ENCODE measurements around the gene MAP7. TPM values are rescaled to one million over a fixed set of nuclear protein-coding genes. Genes with fewer than 3 reads are reported as not detected.

Gene MAP7
- total and polyA plus RNA-seq, 8 donors = 15.7 to 22.0 (median 17.3) TPM

DNA sequence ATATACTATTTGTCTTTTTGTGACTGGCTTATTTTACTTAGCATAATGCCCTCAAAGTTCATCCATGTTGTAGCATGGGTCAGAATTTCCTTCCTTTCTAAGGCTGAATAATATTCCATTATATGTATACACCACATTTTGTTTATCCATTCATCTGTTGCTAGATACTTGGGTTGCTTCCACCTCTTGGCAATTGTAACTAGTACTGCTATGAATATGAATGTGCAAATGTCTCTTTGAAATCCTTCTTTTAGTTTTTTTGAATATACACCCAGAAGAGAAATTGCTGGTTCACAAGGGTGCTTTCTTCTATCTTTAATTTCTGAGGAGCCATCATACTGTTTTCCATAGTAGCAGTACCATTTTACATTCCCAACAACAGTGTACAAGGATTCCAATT, 21.3 kb upstream of the MAP7 start:
- Histone ChIP-seq H3K36me3 (peaks cover 3 to 54% of the 10 kb centered on the region in 2 donors), H3K27me3 (no peaks in the 10 kb centered on the region)

GRCh38 chr6:136571065-136571464, 20.8 kb upstream of the MAP7 start:
- no peak for ATAC-seq
- Histone ChIP-seq H3K9me3 (peaks cover 0 to 10% of the 10 kb centered on the region in 2 donors), H3K36me3 (peaks cover 3 to 54% of the 10 kb centered on the region in 2 donors), H3K4me1 (no peaks in the 10 kb centered on the region), H3K27ac (no peak overlapping the region), H3K4me3 (no peak overlapping the region), H3K27me3 (no peaks in the 10 kb centered on the region)
- no peak for DNase-seq
- TF ChIP-seq, protein P1, sequence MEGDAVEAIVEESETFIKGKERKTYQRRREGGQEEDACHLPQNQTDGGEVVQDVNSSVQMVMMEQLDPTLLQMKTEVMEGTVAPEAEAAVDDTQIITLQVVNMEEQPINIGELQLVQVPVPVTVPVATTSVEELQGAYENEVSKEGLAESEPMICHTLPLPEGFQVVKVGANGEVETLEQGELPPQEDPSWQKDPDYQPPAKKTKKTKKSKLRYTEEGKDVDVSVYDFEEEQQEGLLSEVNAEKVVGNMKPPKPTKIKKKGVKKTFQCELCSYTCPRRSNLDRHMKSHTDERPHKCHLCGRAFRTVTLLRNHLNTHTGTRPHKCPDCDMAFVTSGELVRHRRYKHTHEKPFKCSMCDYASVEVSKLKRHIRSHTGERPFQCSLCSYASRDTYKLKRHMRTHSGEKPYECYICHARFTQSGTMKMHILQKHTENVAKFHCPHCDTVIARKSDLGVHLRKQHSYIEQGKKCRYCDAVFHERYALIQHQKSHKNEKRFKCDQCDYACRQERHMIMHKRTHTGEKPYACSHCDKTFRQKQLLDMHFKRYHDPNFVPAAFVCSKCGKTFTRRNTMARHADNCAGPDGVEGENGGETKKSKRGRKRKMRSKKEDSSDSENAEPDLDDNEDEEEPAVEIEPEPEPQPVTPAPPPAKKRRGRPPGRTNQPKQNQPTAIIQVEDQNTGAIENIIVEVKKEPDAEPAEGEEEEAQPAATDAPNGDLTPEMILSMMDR (IDR thresholded peaks at IDR 0.05) = no peak
- intact Hi-C loops (cut with DNase I) = no loop called here

More for the DNA sequence above, 21.3 kb upstream of the MAP7 start:
- ATAC-seq (no peak), DNase-seq (no peak)
- Histone ChIP-seq H3K4me1 (no peaks in the 10 kb centered on the region), H3K9me3 (peaks cover 0 to 10% of the 10 kb centered on the region in 2 donors), H3K27ac (no peak overlapping the region), H3K4me3 (no peak overlapping the region)
- TF ChIP-seq, protein P1 (IDR thresholded peaks at IDR 0.05) = no peak
- intact Hi-C loops (cut with DNase I) = no loop called here

GRCh38 chr6:136568129-136568528, 17.9 kb upstream of the MAP7 start:
- TF ChIP-seq, protein P1 (IDR thresholded peaks at IDR 0.05) = no peak
- DNase-seq = no peak
- ATAC-seq = no peak
- H3K9me3 ChIP-seq = peaks cover 0 to 10% of the 10 kb centered on the region in 2 donors
- peaks cover 3 to 48% of the 10 kb centered on the region in 2 donors for H3K36me3 ChIP-seq
- no peak overlapping the region for H3K27ac ChIP-seq
- H3K4me1 ChIP-seq = peaks cover 0 to 3% of the 10 kb centered on the region in 2 donors
- intact Hi-C loops (cut with DNase I) = no loop called here
- no peak overlapping the region for H3K4me3 ChIP-seq
- no peaks in the 10 kb centered on the region for H3K27me3 ChIP-seq

- intact Hi-C loops (cut with DNase I) = no loop called here
- H3K36me3 ChIP-seq = peaks cover 3 to 47% of the 10 kb centered on the region in 2 donors
- peaks cover 0 to 10% of the 10 kb centered on the region in 2 donors for H3K9me3 ChIP-seq
- ATAC-seq (no peak), DNase-seq (no peak)
- H3K27me3 ChIP-seq = no peaks in the 10 kb centered on the region
- no peak overlapping the region for H3K4me3 ChIP-seq
- peaks cover 0 to 3% of the 10 kb centered on the region in 2 donors for H3K4me1 ChIP-seq
- no peak overlapping the region for H3K27ac ChIP-seq
- TF ChIP-seq, protein P1 (IDR thresholded peaks at IDR 0.05) = no peak
Measured at GRCh38 chr6:136567688-136568087, 17.5 kb upstream of the MAP7 start.

DNA sequence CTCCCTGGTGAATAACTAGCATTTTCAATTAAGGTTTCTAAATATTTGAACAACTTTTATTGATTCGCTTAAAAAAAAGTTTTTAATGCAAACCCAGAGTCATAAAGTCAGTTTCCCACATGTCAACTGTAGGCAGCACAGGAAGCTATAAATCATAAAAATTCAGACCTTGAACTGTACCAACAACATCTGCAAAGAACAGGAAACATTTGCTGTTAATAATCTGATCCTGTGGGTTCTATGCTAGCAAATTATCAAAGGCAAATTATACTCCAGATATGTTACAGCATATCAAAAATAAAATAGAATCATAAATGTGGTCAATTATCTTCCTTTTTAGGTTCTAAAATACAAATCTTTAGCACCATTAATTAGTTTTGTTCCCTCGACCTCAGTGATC, 16.6 kb upstream of the MAP7 start:
- H3K27ac ChIP-seq = no peak overlapping the region
- ATAC-seq (no peak), DNase-seq (no peak)

More for the DNA sequence above, 16.6 kb upstream of the MAP7 start:
- Histone ChIP-seq H3K9me3 (peaks cover 0 to 10% of the 10 kb centered on the region in 2 donors), H3K27me3 (no peaks in the 10 kb centered on the region), H3K36me3 (peaks cover 3 to 54% of the 10 kb centered on the region in 2 donors), H3K4me3 (no peak overlapping the region), H3K4me1 (peaks cover 0 to 3% of the 10 kb centered on the region in 2 donors)
- intact Hi-C loops (cut with DNase I) = no loop called here
- TF ChIP-seq, protein P1 (IDR thresholded peaks at IDR 0.05) = no peak
